H1 (cell line): Measurements from ENCODE around the gene NR2E1. TPM values are rescaled to one million over a fixed set of nuclear protein-coding genes. Genes with fewer than 3 reads are reported as not detected.

Experiments used
- polyA plus RNA-seq, 7 experiments: library from polyadenylated mRNA; depleted of rRNA in 3 of 7; stranded (reverse) in 5 of 7; unstranded in 2 of 7; fragments of >200 nt in 5 of 7; fragments of 200-250 nt in 2 of 7; gene quantifications; 1 replicate in 5 of 7; 2 replicates in 1 of 7; 4 replicates in 1 of 7; pipeline versions ENCODE4 v1.2.1 to v1.2.3, GENCODE V29; 2011 to 2013; ENCODE audit warnings: missing spikeins in 2 of 7, mixed read lengths in 2 of 7
- total RNA-seq: library from RNA; stranded (reverse); fragmentation: NEBNext Ultra II Directional; extraction: Animal tissue kit (Norgen Biotek cat#: 25700); gene quantifications from 2 replicates; pipeline ENCODE4 v1.2.1, GENCODE V29; 2021
- TF ChIP-seq, protein P1 (sequence below): IDR thresholded peaks from 2 replicates; pipeline ENCODE4 v1.6.1; 2011; ENCODE audit warnings: low read length, improper control_type of control experiment

NR2E1 gene
- total and polyA plus RNA-seq, 2 of the 8 experiments (the other 6 are each of a cell fraction or from before 2014, with no cell fraction given): not detected

DNA sequence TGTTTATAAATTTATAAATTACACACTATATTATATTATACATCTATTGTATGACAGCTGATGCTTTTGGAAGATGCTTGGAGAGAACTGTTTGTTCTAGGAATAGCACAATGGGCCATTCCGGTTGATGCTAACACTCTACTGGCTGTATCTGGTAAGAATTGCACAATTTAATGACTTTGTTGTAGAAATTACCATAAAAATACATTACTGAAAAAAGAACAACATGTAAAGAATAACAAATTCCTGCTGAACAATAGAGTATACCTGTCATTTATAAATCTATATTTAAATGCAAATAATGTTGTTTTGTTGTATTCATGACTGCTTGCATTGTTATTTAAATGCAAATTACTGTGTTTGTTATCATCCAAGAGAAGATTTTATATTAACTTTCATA, 14.4 kb downstream of the NR2E1 start (continued):
- TF ChIP-seq, protein P1, sequence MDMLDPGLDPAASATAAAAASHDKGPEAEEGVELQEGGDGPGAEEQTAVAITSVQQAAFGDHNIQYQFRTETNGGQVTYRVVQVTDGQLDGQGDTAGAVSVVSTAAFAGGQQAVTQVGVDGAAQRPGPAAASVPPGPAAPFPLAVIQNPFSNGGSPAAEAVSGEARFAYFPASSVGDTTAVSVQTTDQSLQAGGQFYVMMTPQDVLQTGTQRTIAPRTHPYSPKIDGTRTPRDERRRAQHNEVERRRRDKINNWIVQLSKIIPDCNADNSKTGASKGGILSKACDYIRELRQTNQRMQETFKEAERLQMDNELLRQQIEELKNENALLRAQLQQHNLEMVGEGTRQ: no peak
- TF ChIP-seq, all 59 proteins: peak for 3
